DOHH2 (cell line): Measurements from ENCODE around the gene ADAMTS12.

ENCODE experiments used
- H3F3A ChIP-seq: fragments of 200-600 bp; sonication (generic), shearing (Covaris generic); 2 replicates; pipeline ENCODE4 v1.6.0; 2016; ENCODE audit warnings: antibody characterized with exemption, mild to moderate bottlenecking; ENCODE audit not compliant: control insufficient read depth, insufficient read depth
- H3K27ac ChIP-seq: fragments of 200-600 bp; sonication (generic); 2 replicates; pipeline ENCODE4 v1.5.1; 2014; ENCODE audit warnings: low read depth, mild to moderate bottlenecking, low read length, moderate library complexity
- H3K27me3 ChIP-seq: fragments of 200-600 bp; sonication (generic); 2 replicates; pipeline ENCODE4 v1.6.1; 2014; ENCODE audit warnings: mild to moderate bottlenecking, low read length, mixed read lengths; ENCODE audit not compliant: control insufficient read depth
- H3K36me3 ChIP-seq: fragments of 200-600 bp; sonication (generic); 2 replicates; pipeline ENCODE4 v1.6.1; 2014; ENCODE audit warnings: mild to moderate bottlenecking, low read length, moderate library complexity, mixed read lengths; ENCODE audit not compliant: control insufficient read depth
- H3K4me1 ChIP-seq: fragments of 200-600 bp; sonication (generic); 2 replicates; pipeline ENCODE4 v1.6.1; 2014; ENCODE audit warnings: mild to moderate bottlenecking, low read length, mixed read lengths; ENCODE audit not compliant: control insufficient read depth
- H3K4me2 ChIP-seq: fragments of 200-600 bp; sonication (generic); 2 replicates; pipeline ENCODE4 v1.6.0; 2014; ENCODE audit warnings: mild to moderate bottlenecking, low read length, moderate library complexity
- H3K4me3 ChIP-seq: fragments of 200-600 bp; sonication (generic); 2 replicates; pipeline ENCODE4 v1.5.1; 2014; ENCODE audit warnings: mild to moderate bottlenecking, low read length, mixed read lengths
- H3K79me2 ChIP-seq: fragments of 200-600 bp; sonication (generic); 2 replicates; pipeline ENCODE4 v1.6.1; 2014; ENCODE audit warnings: mild to moderate bottlenecking, low read length, mixed read lengths; ENCODE audit not compliant: control insufficient read depth
- H3K9me2 ChIP-seq: fragments of 200-600 bp; sonication (generic); replicated peaks from 2 replicates; pipeline ENCODE4 v1.6.1; 2014; ENCODE audit warnings: mild to moderate bottlenecking, low read length, mixed read lengths; ENCODE audit not compliant: control insufficient read depth
- H3K9me3 ChIP-seq: fragments of 200-600 bp; sonication (generic); 2 replicates; pipeline ENCODE4 v1.6.1; 2014; ENCODE audit warnings: antibody characterized with exemption, low read length, mixed read lengths; ENCODE audit not compliant: control insufficient read depth, insufficient read depth
- H4K20me1 ChIP-seq: fragments of 200-600 bp; sonication (generic); 2 replicates; pipeline ENCODE4 v1.6.0; 2014; ENCODE audit warnings: low read depth, mild to moderate bottlenecking, antibody characterized with exemption, low read length, moderate library complexity; ENCODE audit not compliant: control insufficient read depth, insufficient read depth
- EZH2phosphoT487 ChIP-seq: fragments of 200-600 bp; sonication (generic); IDR thresholded peaks from 2 replicates; pipeline ENCODE4 v1.6.1; 2017; ENCODE audit warnings: borderline replicate concordance, mild to moderate bottlenecking, antibody characterized with exemption, low read length, moderate library complexity, mixed read lengths
- TF ChIP-seq, protein P1 (sequence below): fragments of 200-600 bp; sonication (generic); IDR thresholded peaks from one replicate; pipeline ENCODE4 v1.5.1; 2014; ENCODE audit warnings: antibody characterized with exemption, mild to moderate bottlenecking, low read depth, low read length; ENCODE audit not compliant: poor library complexity, severe bottlenecking

ADAMTS12 gene

DNA sequence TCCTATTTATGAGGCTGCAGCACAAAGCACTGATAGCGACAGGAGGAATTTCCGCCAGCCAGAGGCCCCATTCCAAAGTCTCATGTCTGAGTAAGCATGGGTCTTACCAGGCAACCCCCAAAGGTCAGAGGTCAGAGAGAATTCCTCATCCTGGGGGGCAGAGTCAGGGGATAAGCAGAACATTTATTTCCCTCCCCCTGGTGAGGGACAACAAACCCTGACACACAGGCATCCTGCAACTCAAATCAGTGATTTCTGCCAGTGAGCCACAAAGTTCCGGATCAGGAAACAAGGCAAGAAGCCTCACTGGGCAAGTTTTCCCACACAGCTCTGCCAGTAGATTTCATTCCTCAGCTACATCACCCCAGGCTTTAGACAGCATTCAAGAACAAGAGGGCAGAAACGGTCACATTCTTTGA is 37.0 kb downstream of the ADAMTS12 start:
- H3K79me2 ChIP-seq, result no peaks in the 10 kb centered on the region
- no peaks in the 10 kb centered on the region for H4K20me1 ChIP-seq
- H3K9me2 ChIP-seq, result no peaks in the 10 kb centered on the region
- no peak overlapping the region for H3K4me3 ChIP-seq
- no peak overlapping the region for H3K27ac ChIP-seq
- no peaks in the 10 kb centered on the region for H3K27me3 ChIP-seq
- no peak overlapping the region for H3K4me2 ChIP-seq
- no peaks in the 10 kb centered on the region for H3F3A ChIP-seq
- H3K4me1 ChIP-seq, result no peaks in the 10 kb centered on the region
- TF ChIP-seq EZH2phosphoT487, result no peak
- TF ChIP-seq, protein P1, sequence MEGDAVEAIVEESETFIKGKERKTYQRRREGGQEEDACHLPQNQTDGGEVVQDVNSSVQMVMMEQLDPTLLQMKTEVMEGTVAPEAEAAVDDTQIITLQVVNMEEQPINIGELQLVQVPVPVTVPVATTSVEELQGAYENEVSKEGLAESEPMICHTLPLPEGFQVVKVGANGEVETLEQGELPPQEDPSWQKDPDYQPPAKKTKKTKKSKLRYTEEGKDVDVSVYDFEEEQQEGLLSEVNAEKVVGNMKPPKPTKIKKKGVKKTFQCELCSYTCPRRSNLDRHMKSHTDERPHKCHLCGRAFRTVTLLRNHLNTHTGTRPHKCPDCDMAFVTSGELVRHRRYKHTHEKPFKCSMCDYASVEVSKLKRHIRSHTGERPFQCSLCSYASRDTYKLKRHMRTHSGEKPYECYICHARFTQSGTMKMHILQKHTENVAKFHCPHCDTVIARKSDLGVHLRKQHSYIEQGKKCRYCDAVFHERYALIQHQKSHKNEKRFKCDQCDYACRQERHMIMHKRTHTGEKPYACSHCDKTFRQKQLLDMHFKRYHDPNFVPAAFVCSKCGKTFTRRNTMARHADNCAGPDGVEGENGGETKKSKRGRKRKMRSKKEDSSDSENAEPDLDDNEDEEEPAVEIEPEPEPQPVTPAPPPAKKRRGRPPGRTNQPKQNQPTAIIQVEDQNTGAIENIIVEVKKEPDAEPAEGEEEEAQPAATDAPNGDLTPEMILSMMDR, result no peak
- no peaks in the 10 kb centered on the region for H3K36me3 ChIP-seq
- H3K9me3 ChIP-seq, result no peaks in the 10 kb centered on the region

DNA sequence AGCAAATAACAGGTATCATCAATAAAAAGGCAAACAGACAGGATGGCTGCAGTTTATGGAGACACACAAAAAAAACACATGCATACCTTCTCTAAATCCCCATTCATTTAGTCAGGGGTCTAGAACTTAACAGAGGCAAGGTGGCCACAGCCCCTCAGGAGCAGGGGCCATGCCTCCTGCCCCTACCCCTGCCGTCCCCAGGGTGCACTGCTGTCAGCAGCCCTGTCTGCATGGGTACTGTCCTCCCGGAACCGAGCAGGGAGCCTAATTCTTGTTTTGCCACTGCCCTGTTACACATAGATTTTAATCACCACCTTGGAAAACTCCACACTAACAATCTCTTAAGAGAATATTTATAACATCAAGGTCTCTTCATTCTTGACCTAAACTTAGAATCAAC is 39.0 kb downstream of the ADAMTS12 start:
- H3K4me1 ChIP-seq, result no peaks in the 10 kb centered on the region
- no peaks in the 10 kb centered on the region for H3K9me3 ChIP-seq
- H3K79me2 ChIP-seq, result no peaks in the 10 kb centered on the region

DNA sequence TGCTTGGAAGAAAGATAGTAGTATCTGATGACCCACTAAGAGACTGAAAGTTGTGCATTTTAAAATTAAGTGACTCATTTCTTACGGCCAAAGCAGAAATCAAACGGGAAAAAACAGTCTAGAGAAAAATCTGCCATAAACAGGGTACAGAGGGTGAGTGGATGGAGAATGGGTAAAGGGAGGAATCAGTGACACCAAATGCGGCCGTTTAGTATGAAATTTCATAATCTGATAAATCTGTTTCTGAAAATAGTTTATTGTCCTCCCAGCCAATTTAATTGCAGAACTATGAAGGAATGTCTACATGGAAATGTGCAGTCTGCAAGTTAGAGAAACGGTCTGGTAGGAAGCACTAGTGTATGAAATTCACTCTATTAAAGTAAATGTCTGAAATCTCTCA is 39.5 kb downstream of the ADAMTS12 start:
- Histone ChIP-seq H4K20me1 (no peaks in the 10 kb centered on the region), H3K27ac (no peak overlapping the region), H3K4me2 (no peak overlapping the region), H3K79me2 (no peaks in the 10 kb centered on the region), H3K4me3 (no peak overlapping the region), H3K9me3 (no peaks in the 10 kb centered on the region), H3F3A (no peaks in the 10 kb centered on the region), H3K4me1 (no peaks in the 10 kb centered on the region), H3K9me2 (no peaks in the 10 kb centered on the region), H3K27me3 (no peaks in the 10 kb centered on the region), H3K36me3 (no peaks in the 10 kb centered on the region)
- TF ChIP-seq, protein P1, result no peak
- TF ChIP-seq EZH2phosphoT487, result no peak

More for the DNA sequence above, 39.0 kb downstream of the ADAMTS12 start:
- H3K27ac ChIP-seq, result no peak overlapping the region
- no peaks in the 10 kb centered on the region for H3F3A ChIP-seq
- TF ChIP-seq, protein P1, result no peak
- TF ChIP-seq EZH2phosphoT487, result no peak
- H3K36me3 ChIP-seq, result no peaks in the 10 kb centered on the region
- H3K9me2 ChIP-seq, result no peaks in the 10 kb centered on the region
- H3K4me3 ChIP-seq, result no peak overlapping the region
- no peaks in the 10 kb centered on the region for H3K27me3 ChIP-seq
- H3K4me2 ChIP-seq, result no peak overlapping the region
- H4K20me1 ChIP-seq, result no peaks in the 10 kb centered on the region
